Tibial artery (tissue), 4 donors: ENCODE data around the gene EZR.

ENCODE experiments used
- DNase-seq, 2 donors: peaks; one replicate each; pipeline ENCODE4 v3.0.0-alpha.2; 2019
- H3K27ac ChIP-seq, 2 donors: fragments of 200-600 bp; sonication (generic) in 1 of 2; 1 replicate in 1 of 2; 2 replicates in 1 of 2; pipeline ENCODE4 v1.5.1; 2018 to 2019; ENCODE audit warnings: mild to moderate bottlenecking in 1 of 2
- H3K27me3 ChIP-seq, 2 donors: fragments of 200-600 bp; sonication (generic) in 1 of 2; one replicate each; pipeline versions ENCODE4 v1.5.1 to v1.6.0; 2016 to 2019
- H3K36me3 ChIP-seq, 3 donors: fragments of 200-600 bp; sonication (generic) in 2 of 3; one replicate each; pipeline ENCODE4 v1.5.1; 2016 to 2019; ENCODE audit warnings: mild to moderate bottlenecking in 2 of 3
- H3K4me1 ChIP-seq, 4 donors: fragments of 200-600 bp; sonication (generic) in 2 of 4; 1 replicate in 3 of 4; 2 replicates in 1 of 4; pipeline ENCODE4 v1.5.1; 2016 to 2019
- H3K4me3 ChIP-seq, 2 donors: fragments of 200-600 bp; sonication (generic) in 1 of 2; 1 replicate in 1 of 2; 2 replicates in 1 of 2; pipeline ENCODE4 v1.5.1; 2018 to 2019; ENCODE audit warnings: mild to moderate bottlenecking in 2 of 2
- H3K9me3 ChIP-seq, 3 donors: fragments of 200-600 bp; sonication (generic) in 1 of 3; one replicate each; pipeline ENCODE4 v1.5.1; 2016 to 2019
- intact Hi-C: fragments of 100-400 bp; cut with DNase I; formaldehyde crosslinking; loops from one replicate; pipeline ENCODE4 v1.15.0; 2023; ENCODE audit warnings: low total_unique reads
- TF ChIP-seq, protein P1 (sequence below), 2 experiments: fragments of 200-600 bp in 1 of 2; fragments of 450-650 bp in 1 of 2; IDR thresholded peaks; one replicate each; pipeline ENCODE4 v1.5.1; 2017 to 2019; ENCODE audit warnings: antibody characterized with exemption in 2 of 2, mild to moderate bottlenecking in 1 of 2, moderate library complexity in 1 of 2

EZR gene

DNA sequence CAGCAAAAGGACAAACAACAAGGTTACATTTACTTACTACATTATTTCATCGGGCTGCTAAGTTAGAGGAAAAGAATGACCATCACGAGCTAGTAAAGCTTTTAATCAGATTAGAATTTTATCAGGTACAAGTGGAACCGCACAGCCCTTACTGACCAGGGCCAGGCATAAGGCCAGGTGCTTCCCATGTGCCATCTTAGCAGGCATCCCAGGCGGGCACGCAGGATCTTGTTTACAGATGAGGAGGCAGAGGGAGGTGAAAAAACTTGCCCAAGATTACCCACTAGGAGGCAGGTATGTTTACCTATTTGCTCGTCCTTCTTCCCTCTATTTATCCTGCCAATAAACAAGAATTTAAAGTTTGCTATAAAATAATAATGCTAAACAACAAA lies 10.7 kb downstream of the EZR start:
- H3K36me3 ChIP-seq = no peaks in the 10 kb centered on the region
- no peak for DNase-seq
- no peak overlapping the region for H3K27ac ChIP-seq
- no peaks in the 10 kb centered on the region for H3K27me3 ChIP-seq
- TF ChIP-seq, protein P1, sequence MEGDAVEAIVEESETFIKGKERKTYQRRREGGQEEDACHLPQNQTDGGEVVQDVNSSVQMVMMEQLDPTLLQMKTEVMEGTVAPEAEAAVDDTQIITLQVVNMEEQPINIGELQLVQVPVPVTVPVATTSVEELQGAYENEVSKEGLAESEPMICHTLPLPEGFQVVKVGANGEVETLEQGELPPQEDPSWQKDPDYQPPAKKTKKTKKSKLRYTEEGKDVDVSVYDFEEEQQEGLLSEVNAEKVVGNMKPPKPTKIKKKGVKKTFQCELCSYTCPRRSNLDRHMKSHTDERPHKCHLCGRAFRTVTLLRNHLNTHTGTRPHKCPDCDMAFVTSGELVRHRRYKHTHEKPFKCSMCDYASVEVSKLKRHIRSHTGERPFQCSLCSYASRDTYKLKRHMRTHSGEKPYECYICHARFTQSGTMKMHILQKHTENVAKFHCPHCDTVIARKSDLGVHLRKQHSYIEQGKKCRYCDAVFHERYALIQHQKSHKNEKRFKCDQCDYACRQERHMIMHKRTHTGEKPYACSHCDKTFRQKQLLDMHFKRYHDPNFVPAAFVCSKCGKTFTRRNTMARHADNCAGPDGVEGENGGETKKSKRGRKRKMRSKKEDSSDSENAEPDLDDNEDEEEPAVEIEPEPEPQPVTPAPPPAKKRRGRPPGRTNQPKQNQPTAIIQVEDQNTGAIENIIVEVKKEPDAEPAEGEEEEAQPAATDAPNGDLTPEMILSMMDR (IDR thresholded peaks at IDR 0.05) = no peak
- no peaks in the 10 kb centered on the region for H3K9me3 ChIP-seq
- intact Hi-C loops = no loop called here
- no peaks in the 10 kb centered on the region for H3K4me1 ChIP-seq
- no peak overlapping the region for H3K4me3 ChIP-seq

GRCh38 chr6:158807515-158808441 lies 11.4 kb downstream of the EZR start:
- no peaks in the 10 kb centered on the region for H3K36me3 ChIP-seq
- no peaks in the 10 kb centered on the region for H3K27me3 ChIP-seq
- DNase-seq = no peak
- TF ChIP-seq, protein P1 (IDR thresholded peaks at IDR 0.05) = no peak
- no peaks in the 10 kb centered on the region for H3K4me1 ChIP-seq
- no peaks in the 10 kb centered on the region for H3K9me3 ChIP-seq
- intact Hi-C loops = no loop called here
- H3K27ac ChIP-seq = no peak overlapping the region
- H3K4me3 ChIP-seq = no peak overlapping the region

GRCh38 chr6:158805698-158806377 lies 13.3 kb downstream of the EZR start:
- intact Hi-C loops = no loop called here
- no peaks in the 10 kb centered on the region for H3K36me3 ChIP-seq
- H3K27me3 ChIP-seq = no peaks in the 10 kb centered on the region
- no peak overlapping the region for H3K27ac ChIP-seq
- H3K9me3 ChIP-seq = no peaks in the 10 kb centered on the region
- DNase-seq = no peak
- H3K4me1 ChIP-seq = no peaks in the 10 kb centered on the region
- no peak overlapping the region for H3K4me3 ChIP-seq
- TF ChIP-seq, protein P1 (IDR thresholded peaks at IDR 0.05) = no peak

DNA sequence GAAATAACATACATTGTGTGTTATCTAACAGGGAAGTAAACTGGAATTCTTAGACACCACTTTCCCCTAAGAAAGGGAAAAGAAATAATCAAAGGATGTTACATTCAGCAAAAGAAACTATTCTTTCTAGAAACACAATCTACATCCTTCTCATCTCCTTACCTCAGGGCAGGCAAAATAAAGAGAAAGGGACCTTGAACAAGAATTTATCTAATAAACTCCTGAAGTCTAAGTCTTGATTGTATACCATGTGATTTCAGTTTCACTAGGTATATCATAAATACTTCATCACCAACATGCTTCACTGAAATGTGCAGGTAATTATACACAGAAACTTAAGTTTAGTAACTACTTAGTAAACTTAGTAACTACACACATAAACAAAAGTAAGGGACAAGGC lies 15.0 kb downstream of the EZR start:
- Histone ChIP-seq H3K4me3 (no peak overlapping the region), H3K27me3 (no peaks in the 10 kb centered on the region), H3K9me3 (no peaks in the 10 kb centered on the region), H3K36me3 (no peaks in the 10 kb centered on the region), H3K27ac (no peak overlapping the region), H3K4me1 (peaks cover 0 to 13% (median 11%) of the 10 kb centered on the region in 4 donors)
- no peak for DNase-seq
- intact Hi-C loops = no loop called here
- TF ChIP-seq, protein P1 (IDR thresholded peaks at IDR 0.05) = no peak

DNA sequence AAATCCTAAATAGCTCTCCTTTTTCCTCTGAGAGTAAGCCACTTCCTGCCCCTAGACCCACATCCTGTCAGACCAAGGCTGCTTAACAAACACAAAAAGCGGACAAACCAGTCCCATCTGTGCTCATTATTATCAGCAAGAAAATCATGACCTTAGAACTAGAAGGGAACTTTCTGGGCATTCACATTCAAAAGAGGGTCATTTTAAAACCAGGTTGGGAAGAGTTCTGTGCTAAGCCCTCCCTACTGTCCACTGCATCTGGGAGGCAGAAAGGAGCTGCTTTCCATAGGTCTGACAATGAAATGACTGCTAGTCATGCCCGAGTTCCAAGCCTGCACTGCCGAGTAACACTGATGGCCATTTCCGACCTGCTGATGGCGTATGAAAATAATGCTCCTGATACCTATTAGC lies 15.4 kb downstream of the EZR start:
- peaks cover 0 to 18% (median 16%) of the 10 kb centered on the region in 4 donors for H3K4me1 ChIP-seq
- H3K27me3 ChIP-seq = no peaks in the 10 kb centered on the region
- intact Hi-C loops = no loop called here
- no peaks in the 10 kb centered on the region for H3K36me3 ChIP-seq
- no peak for DNase-seq
- H3K27ac ChIP-seq = no peak overlapping the region
- H3K4me3 ChIP-seq = no peak overlapping the region
- no peaks in the 10 kb centered on the region for H3K9me3 ChIP-seq
- TF ChIP-seq, protein P1 (IDR thresholded peaks at IDR 0.05) = no peak
